Lung (tissue), 12 donors: ENCODE results near the gene LOXHD1. TPM values are rescaled to one million over a fixed set of nuclear protein-coding genes. Genes with fewer than 3 reads are reported as not detected.

Source experiments
- ATAC-seq: fragments of 200-7000 bp; cut with Tn5 transposase; one replicate; pipeline ENCODE4 v1.9.1; 2020; ENCODE audit warnings: moderate number of reproducible peaks; ENCODE audit not compliant: insufficient read depth, low FRiP score
- DNase-seq, 3 donors: peaks; one replicate each; pipeline ENCODE4 v3.0.0-alpha.2; 2013 to 2017
- H3K27ac ChIP-seq, 2 donors: one replicate each; pipeline ENCODE4 v1.5.1; 2013; ENCODE audit warnings: mild to moderate bottlenecking in 2 of 2, moderate library complexity in 2 of 2, control low read depth in 1 of 2, inconsistent platforms in 1 of 2, low read depth in 1 of 2, low read length in 1 of 2
- H3K27me3 ChIP-seq, 3 donors: one replicate each; pipeline ENCODE4 v1.5.1; 2013; ENCODE audit warnings: low read length in 2 of 3; ENCODE audit not compliant: control insufficient read depth in 3 of 3, insufficient read depth in 3 of 3
- H3K36me3 ChIP-seq, 4 donors: one replicate each; pipeline ENCODE4 v1.5.1; 2013; ENCODE audit warnings: low read length in 4 of 4, mild to moderate bottlenecking in 1 of 4, moderate library complexity in 1 of 4; ENCODE audit not compliant: control insufficient read depth in 4 of 4, insufficient read depth in 4 of 4
- H3K4me1 ChIP-seq, 5 donors: one replicate each; pipeline ENCODE4 v1.5.1; 2013; ENCODE audit warnings: low read length in 5 of 5, mild to moderate bottlenecking in 2 of 5, moderate library complexity in 1 of 5; ENCODE audit not compliant: control insufficient read depth in 5 of 5, insufficient read depth in 5 of 5
- H3K4me3 ChIP-seq: one replicate; pipeline ENCODE4 v1.5.1; 2013; ENCODE audit warnings: mild to moderate bottlenecking, control low read depth, moderate library complexity
- H3K9ac ChIP-seq, 2 donors: one replicate each; pipeline ENCODE4 v1.5.1; 2013; ENCODE audit warnings: low read length in 2 of 2, control low read depth in 1 of 2; ENCODE audit not compliant: insufficient read depth in 1 of 2
- H3K9me3 ChIP-seq, 4 donors: one replicate each; pipeline ENCODE4 v1.5.1; 2013; ENCODE audit warnings: low read length in 3 of 4, mild to moderate bottlenecking in 1 of 4, moderate library complexity in 1 of 4; ENCODE audit not compliant: control insufficient read depth in 4 of 4, insufficient read depth in 3 of 4
- CTCF ChIP-seq: IDR thresholded peaks from 2 replicates; pipeline ENCODE4 v1.5.1; 2012; ENCODE audit warnings: mild to moderate bottlenecking; ENCODE audit errors: control extremely low read depth, extremely low read depth
- WGBS, 2 donors: extraction: QIAGEN DNeasy Blood & Tissue Kit; methylation state at CpG; one replicate each; pipeline ENCODE4 v1.1.7; 2013; 5-methylcytosine and 5-hydroxymethylcytosine counted together
- polyA plus RNA-seq, 2 donors: library from polyadenylated mRNA; stranded (reverse); fragments of 200-250 nt; gene quantifications; one replicate each; pipeline ENCODE4 v1.2.1, GENCODE V29; 2013
- total RNA-seq, 2 donors: library from RNA; depleted of rRNA in 1 of 2; stranded (reverse); fragments of >200 nt in 1 of 2; gene quantifications; one replicate each; pipeline ENCODE4 v1.2.1, GENCODE V29; 2014 to 2021
- donor health status: control.
- donor health status: control.
- donor health status: Bipolar disorder and iron deficiency.
- donor health status: healthy.
- donor health status: DM: yes; HTN: yes; CAD: no.

LOXHD1 gene
- total and polyA plus RNA-seq, 4 donors: 0.45 to 3.1 (median 1.2) TPM

GRCh38 chr18:46621111-46621766 lies 35.8 kb downstream of the LOXHD1 start:
- TF ChIP-seq CTCF: no peak
- H3K4me1 ChIP-seq: peaks cover 0 to 7% (median 0%) of the 10 kb centered on the region in 5 donors
- DNase-seq: no peak
- no peak overlapping the region for H3K9ac ChIP-seq
- H3K4me3 ChIP-seq: no peak overlapping the region
- H3K27me3 ChIP-seq: no peaks in the 10 kb centered on the region
- 63 to 67% methylated on average over 6 of the region's 6 CpGs for WGBS, 2 donors
- no peaks in the 10 kb centered on the region for H3K36me3 ChIP-seq
- H3K9me3 ChIP-seq: no peaks in the 10 kb centered on the region
- no peak for ATAC-seq
- H3K27ac ChIP-seq: no peak overlapping the region

- 82 to 86% methylated on average over 3 of the region's 3 CpGs for WGBS, 2 donors
- Histone ChIP-seq H3K4me1 (peaks cover 0 to 7% (median 0%) of the 10 kb centered on the region in 5 donors), H3K9me3 (no peaks in the 10 kb centered on the region), H3K4me3 (no peak overlapping the region), H3K27me3 (no peaks in the 10 kb centered on the region), H3K27ac (no peak overlapping the region), H3K9ac (no peak overlapping the region), H3K36me3 (no peaks in the 10 kb centered on the region)
- no peak for TF ChIP-seq CTCF
- DNase-seq (no peak), ATAC-seq (no peak)
Observed at GRCh38 chr18:46619559-46619958, 37.5 kb downstream of the LOXHD1 start.

- Histone ChIP-seq H3K36me3 (no peaks in the 10 kb centered on the region), H3K9ac (no peak overlapping the region), H3K9me3 (no peaks in the 10 kb centered on the region), H3K4me3 (no peak overlapping the region), H3K27me3 (peaks cover 0 to 3% (median 0%) of the 10 kb centered on the region in 3 donors), H3K4me1 (peaks cover 0 to 2% (median 0%) of the 10 kb centered on the region in 5 donors), H3K27ac (no peak overlapping the region)
- ATAC-seq (no peak), DNase-seq (no peak)
- TF ChIP-seq CTCF: no peak
Observed at GRCh38 chr18:46615720-46616119, 41.3 kb downstream of the LOXHD1 start.

GRCh38 chr18:46609048-46609447 lies 48.0 kb downstream of the LOXHD1 start:
- Histone ChIP-seq H3K9ac (no peak overlapping the region), H3K4me3 (no peak overlapping the region), H3K4me1 (no peaks in the 10 kb centered on the region), H3K27ac (no peak overlapping the region), H3K9me3 (no peaks in the 10 kb centered on the region), H3K27me3 (peaks cover 0 to 6% (median 0%) of the 10 kb centered on the region in 3 donors), H3K36me3 (no peaks in the 10 kb centered on the region)
- TF ChIP-seq CTCF: no peak
- 46 to 65% methylated on average over 2 of the region's 2 CpGs for WGBS, 2 donors
- no peak for ATAC-seq
- no peak for DNase-seq
